ES-I3 (cell line): Measurements from ENCODE around the gene PGAM1.
"Not testable (repeated sequence)": the region's sequence is repeated elsewhere in the genome, so short reads cannot be mapped to it uniquely, and the experiment has no call there.

Source experiments
- H3K36me3 ChIP-seq: 2 replicates; pipeline ENCODE4 v1.6.1; 2013; ENCODE audit warnings: mild to moderate bottlenecking, low read length, control low read depth, moderate library complexity; ENCODE audit not compliant: insufficient read depth
- H3K4me1 ChIP-seq: 2 replicates; pipeline ENCODE4 v1.6.1; 2013; ENCODE audit warnings: mild to moderate bottlenecking, control low read depth, low read length; ENCODE audit not compliant: insufficient read depth
- H3K9ac ChIP-seq: 2 replicates; pipeline ENCODE4 v1.6.1; 2013; ENCODE audit warnings: low read depth, mild to moderate bottlenecking, low read length, moderate library complexity
- H3K9me3 ChIP-seq: 2 replicates; pipeline ENCODE4 v1.6.1; 2013; ENCODE audit warnings: mild to moderate bottlenecking, low read length, moderate library complexity; ENCODE audit not compliant: control insufficient read depth, insufficient read depth

Gene PGAM1

GRCh38 chr10:97459111-97459510 is 33.1 kb downstream of the PGAM1 start:
- no peaks in the 10 kb centered on the region for H3K4me1 ChIP-seq
- H3K36me3 ChIP-seq: peaks cover 57% of the 10 kb centered on the region
- H3K9ac ChIP-seq: no peak overlapping the region
- no peaks in the 10 kb centered on the region for H3K9me3 ChIP-seq

DNA sequence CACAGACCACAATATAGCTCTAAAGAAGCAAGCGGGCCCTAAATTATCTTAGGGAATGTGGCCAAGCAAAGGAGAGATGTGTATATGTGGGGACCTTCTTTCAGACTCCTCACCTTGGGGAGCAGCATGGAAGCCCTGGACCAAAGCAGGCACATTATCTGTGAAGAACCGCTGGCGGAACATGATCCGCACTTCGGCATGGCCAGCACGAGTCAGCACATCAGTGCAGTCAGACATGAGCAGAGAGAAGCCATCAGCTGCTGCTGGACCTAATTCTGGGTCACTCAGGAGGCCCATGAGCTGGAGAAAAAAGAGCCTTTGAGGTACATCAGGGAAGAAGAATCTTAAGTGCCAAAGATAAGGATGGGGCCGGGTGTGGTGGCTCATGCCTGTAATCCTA is 33.9 kb downstream of the PGAM1 start:
- peaks cover 55% of the 10 kb centered on the region for H3K36me3 ChIP-seq
- no peaks in the 10 kb centered on the region for H3K9me3 ChIP-seq
- no peaks in the 10 kb centered on the region for H3K4me1 ChIP-seq
- no peak overlapping the region for H3K9ac ChIP-seq

DNA sequence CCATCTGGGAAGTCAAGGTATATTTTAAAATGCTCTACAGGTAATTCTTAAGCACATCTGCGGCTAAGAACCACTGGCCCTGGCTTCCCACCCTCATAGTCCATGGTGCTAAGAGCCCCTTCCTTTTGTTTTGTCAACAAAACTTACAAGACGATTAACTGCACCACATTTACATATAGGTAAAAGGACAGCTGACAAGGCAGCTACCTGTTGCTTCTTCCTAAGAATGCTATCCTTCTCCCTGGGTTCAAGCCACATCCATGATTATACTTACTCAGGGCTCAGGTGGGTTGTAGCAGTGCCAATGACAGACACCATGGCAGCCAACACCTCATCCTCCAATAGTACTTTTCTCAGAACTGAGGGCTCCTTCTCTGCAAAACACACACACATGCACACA is 36.3 kb downstream of the PGAM1 start:
- H3K36me3 ChIP-seq: peaks cover 60% of the 10 kb centered on the region
- H3K9me3 ChIP-seq: no peaks in the 10 kb centered on the region
- no peaks in the 10 kb centered on the region for H3K4me1 ChIP-seq

GRCh38 chr10:97463363-97464132 is 37.6 kb downstream of the PGAM1 start:
- H3K9ac ChIP-seq: no peak overlapping the region
- H3K36me3 ChIP-seq: peaks cover 65% of the 10 kb centered on the region
- no peaks in the 10 kb centered on the region for H3K4me1 ChIP-seq
- no peaks in the 10 kb centered on the region for H3K9me3 ChIP-seq

More for the DNA sequence above, 36.3 kb downstream of the PGAM1 start:
- H3K9ac ChIP-seq: no peak overlapping the region

DNA sequence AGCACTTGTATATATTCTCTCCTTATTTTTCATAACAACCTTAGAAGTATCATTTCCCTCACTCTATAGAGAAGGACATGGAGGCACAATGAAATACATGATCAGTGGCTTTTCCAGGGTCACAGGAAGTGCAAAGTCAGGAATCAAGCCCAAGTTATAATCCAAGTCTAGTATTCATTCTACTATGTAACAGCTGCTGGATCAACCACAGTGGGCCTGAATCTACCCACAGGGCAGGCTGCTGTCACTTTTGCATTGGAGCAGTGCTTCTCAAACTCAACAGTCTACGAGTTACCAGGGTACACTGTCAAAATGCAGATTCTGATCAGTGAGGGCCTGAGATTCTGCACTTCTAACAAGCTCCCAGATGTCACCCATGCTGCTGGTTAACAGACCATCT is 38.2 kb downstream of the PGAM1 start:
- no peak overlapping the region for H3K9ac ChIP-seq
- H3K36me3 ChIP-seq: peaks cover 64% of the 10 kb centered on the region
- H3K9me3 ChIP-seq: no peaks in the 10 kb centered on the region
- no peaks in the 10 kb centered on the region for H3K4me1 ChIP-seq

DNA sequence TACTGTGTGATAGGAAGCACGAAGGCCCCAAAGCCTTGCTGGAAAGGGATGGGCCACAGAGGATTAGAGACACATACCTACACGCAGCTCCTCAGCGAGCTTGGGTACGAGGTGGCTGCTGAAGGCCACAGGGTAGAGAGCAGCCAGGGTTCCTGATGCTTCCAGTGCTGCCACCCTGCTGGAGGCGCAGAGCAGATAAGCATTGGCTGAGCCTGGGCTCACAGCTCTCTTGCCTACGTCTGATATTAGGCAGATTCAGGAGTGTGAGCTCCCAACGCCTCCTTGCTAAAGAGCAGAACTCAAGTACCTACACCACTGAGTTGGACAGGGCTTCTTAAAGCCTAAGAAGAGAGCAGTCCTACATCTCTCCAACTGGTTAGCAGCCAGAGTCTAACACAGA is 40.0 kb downstream of the PGAM1 start:
- H3K9ac ChIP-seq: no peak overlapping the region
- peaks cover 65% of the 10 kb centered on the region for H3K36me3 ChIP-seq
- no peaks in the 10 kb centered on the region for H3K9me3 ChIP-seq
- H3K4me1 ChIP-seq: no peaks in the 10 kb centered on the region

DNA sequence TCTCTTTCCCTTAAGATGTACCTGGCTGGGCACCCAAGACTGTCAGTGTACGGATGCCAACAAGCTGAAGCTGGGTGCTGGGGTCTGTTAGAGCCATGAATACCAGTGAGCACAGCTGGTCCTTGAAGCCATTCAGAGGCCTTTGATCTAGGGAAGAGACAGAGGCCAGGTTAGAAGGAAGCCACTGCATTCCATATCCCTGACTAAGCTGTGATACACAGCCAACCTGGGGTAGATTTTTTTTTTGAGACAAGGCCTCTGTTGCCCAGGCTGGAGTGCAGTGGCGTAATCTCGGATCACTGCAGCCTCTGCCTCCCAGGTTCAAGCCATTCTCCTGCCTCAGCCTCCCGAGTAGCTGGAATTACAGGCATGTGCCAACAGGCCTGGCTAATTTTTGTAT is 40.8 kb downstream of the PGAM1 start:
- no peaks in the 10 kb centered on the region for H3K4me1 ChIP-seq
- H3K9me3 ChIP-seq: no peaks in the 10 kb centered on the region
- H3K36me3 ChIP-seq: peaks cover 58% of the 10 kb centered on the region
- H3K9ac ChIP-seq: no peak overlapping the region

DNA sequence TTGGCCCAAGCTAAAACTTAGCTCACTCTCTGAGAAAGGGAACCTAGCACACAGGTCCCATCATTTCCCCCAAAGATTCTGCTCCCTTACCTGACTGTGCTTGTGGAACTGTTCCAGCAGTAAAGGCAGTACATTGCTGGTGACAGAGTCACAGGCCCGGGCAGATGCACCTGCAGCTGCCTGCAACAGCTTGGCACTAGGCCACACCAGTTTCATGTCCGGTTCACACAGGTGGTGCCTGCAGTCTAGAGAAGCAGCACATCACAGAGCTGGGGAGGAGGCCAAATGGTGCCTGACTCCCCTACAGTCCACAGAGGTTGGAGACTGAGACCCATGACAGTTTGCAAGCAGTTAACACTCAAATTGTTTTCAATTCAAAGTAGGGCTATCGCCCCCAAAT is 42.2 kb downstream of the PGAM1 start:
- no peaks in the 10 kb centered on the region for H3K9me3 ChIP-seq
- no peaks in the 10 kb centered on the region for H3K4me1 ChIP-seq
- peaks cover 51% of the 10 kb centered on the region for H3K36me3 ChIP-seq
- no peak overlapping the region for H3K9ac ChIP-seq

- H3K9ac ChIP-seq, H3K9me3 ChIP-seq, H3K4me1 ChIP-seq: not testable (repeated sequence)
- peaks cover 53% of the 10 kb centered on the region for H3K36me3 ChIP-seq
Observed at GRCh38 chr10:97468781-97469180, 42.8 kb downstream of the PGAM1 start.

GRCh38 chr10:97474918-97475317 is 48.9 kb downstream of the PGAM1 start:
- Histone ChIP-seq H3K36me3 (peaks cover 38% of the 10 kb centered on the region), H3K4me1 (peaks cover 6% of the 10 kb centered on the region), H3K9me3 (no peaks in the 10 kb centered on the region), H3K9ac (no peak overlapping the region)

GRCh38 chr10:97475936-97476594 is 50.1 kb downstream of the PGAM1 start:
- peaks cover 39% of the 10 kb centered on the region for H3K36me3 ChIP-seq
- H3K9me3 ChIP-seq: no peaks in the 10 kb centered on the region
- peaks cover 15% of the 10 kb centered on the region for H3K4me1 ChIP-seq
- no peak overlapping the region for H3K9ac ChIP-seq

DNA sequence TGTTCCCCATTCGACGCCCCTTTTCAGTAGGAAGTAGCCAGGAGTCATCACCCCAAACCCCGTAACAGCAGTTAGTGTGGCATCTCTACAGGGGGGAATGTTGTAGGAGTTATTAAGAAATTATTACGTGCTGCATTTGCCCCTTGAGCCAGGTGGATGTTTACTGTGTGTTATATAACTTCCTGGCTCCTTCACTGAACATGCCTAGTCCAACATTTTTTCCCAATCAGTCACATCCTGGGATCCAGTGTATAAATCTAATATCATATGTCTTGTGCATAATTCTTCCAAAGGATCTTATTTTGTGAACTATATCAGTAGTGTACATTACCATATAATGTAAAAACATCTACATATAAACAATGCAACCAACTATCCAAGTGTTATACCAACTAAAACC is 53.4 kb downstream of the PGAM1 start:
- H3K36me3 ChIP-seq: peaks cover 28% of the 10 kb centered on the region
- not testable (repeated sequence) for H3K9ac ChIP-seq, H3K9me3 ChIP-seq
- H3K4me1 ChIP-seq: peaks cover 19% of the 10 kb centered on the region

DNA sequence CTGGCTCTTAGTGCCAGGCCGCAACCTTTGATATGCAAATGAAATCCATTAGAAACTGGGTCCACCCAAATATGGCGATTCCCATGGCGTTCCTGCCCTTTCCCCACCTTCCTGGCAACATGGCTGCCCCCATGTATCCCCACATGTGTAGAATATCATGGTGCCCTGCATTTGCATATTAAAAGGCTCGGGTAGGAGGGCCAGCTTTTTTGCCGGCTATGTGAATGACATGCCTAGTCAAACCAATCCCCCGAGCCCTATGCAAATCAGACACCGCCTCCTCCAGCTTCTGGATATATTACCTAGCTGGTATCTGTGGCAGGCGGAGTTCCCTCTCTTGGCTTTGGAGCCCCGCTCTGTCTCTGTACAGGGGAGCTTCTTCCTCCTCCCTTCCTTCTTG is 53.9 kb downstream of the PGAM1 start:
- H3K9ac ChIP-seq: no peak overlapping the region
- H3K36me3 ChIP-seq: peaks cover 28% of the 10 kb centered on the region
- H3K4me1 ChIP-seq: peaks cover 19% of the 10 kb centered on the region
- H3K9me3 ChIP-seq: no peaks in the 10 kb centered on the region

DNA sequence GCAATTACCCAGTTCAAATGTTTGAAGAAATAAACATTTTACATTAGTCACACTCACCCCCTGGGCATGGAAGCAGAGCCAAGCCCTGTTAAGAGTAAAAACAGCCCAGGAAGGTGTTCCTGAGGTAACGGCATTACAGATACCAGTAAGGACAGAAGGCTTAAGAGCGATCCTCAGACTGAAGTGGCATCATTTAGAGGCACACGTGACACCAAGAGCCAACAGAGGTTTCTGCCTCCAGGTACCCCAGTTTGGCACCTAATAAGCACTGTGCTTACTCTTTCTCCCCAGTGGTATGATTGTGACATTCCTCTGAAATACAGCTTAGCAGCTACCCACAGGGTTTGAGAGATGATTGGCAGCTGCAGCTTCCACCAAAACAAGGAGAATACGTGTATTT is 55.1 kb downstream of the PGAM1 start:
- H3K9me3 ChIP-seq: no peaks in the 10 kb centered on the region
- H3K36me3 ChIP-seq: peaks cover 23% of the 10 kb centered on the region
- peaks cover 19% of the 10 kb centered on the region for H3K4me1 ChIP-seq
- no peak overlapping the region for H3K9ac ChIP-seq

- Histone ChIP-seq H3K4me1 (peaks cover 19% of the 10 kb centered on the region), H3K36me3 (peaks cover 10% of the 10 kb centered on the region), H3K9ac (no peak overlapping the region), H3K9me3 (no peaks in the 10 kb centered on the region)
Observed at GRCh38 chr10:97482381-97482780, 56.4 kb downstream of the PGAM1 start.
